GM21367 (cell line): ENCODE results near the gene SORCS2.

Experiments used
- ATAC-seq: cut with Tn5 transposase; IDR thresholded peaks from one replicate; pipeline ENCODE4 v1.9.1; 2021; ENCODE audit not compliant: unreplicated experiment

The SORCS2 gene

GRCh38 chr4:7487502-7487901, 295.2 kb downstream of the SORCS2 start:
- ATAC-seq, result no peak

DNA sequence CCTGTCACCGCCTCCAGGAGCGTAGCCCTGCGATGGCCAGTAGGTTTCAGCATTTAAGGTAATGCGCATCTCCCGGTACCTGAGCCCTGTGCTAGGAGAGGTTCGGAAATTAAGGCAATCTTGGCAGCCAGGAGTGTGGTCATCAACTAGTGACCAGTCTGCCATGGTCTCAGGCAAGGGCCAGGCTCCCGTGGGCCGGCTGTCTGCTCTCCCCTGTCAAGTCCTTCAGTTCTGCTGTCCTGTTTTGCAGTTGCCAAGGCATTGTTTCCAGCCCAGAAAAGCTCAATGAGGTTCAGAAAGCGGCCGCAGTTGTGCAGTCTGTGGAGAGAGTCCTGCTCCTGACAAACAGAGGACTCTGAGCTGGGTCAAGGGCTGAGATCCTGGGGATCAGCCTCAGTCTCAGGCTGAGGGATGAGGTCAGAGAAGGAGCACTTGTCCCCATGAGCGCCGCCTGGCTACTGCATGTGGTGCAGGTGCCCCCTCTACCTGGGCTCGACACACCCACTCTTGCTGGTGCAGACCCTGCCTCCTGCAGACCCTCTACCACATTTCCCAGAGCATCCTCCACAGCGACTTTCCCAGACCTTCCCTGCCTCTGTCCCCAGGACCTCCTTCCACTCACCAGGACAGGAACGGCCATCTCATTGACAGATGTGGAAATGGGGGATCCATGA, 295.8 kb downstream of the SORCS2 start:
- no peak for ATAC-seq

GRCh38 chr4:7491915-7492314, 299.6 kb downstream of the SORCS2 start:
- no peak for ATAC-seq

GRCh38 chr4:7498446-7499200, 306.3 kb downstream of the SORCS2 start:
- ATAC-seq, result no peak

- no peak for ATAC-seq
Measured at GRCh38 chr4:7499661-7500060, 307.3 kb downstream of the SORCS2 start.

GRCh38 chr4:7500404-7500803, 308.1 kb downstream of the SORCS2 start:
- ATAC-seq, result no peak

DNA sequence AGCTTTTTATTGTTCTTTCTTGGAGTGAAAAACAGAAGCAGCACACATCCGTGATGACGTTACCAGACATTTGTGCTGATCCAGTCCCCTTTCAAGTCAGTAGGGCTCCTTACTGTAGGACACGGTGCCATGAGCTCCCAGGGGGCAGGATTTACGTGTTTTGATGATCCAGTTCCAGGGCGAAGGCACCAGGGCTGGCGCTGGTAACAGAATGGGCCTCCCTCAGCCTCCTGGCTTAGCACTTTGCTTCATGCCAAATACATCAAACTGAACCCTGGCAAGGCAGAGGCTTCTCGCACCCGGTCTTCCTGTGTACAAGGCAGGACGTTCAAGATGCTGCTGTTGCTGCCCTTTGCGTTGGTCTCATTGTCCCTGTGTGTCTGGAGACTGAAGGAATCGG, 309.0 kb downstream of the SORCS2 start:
- no peak for ATAC-seq

DNA sequence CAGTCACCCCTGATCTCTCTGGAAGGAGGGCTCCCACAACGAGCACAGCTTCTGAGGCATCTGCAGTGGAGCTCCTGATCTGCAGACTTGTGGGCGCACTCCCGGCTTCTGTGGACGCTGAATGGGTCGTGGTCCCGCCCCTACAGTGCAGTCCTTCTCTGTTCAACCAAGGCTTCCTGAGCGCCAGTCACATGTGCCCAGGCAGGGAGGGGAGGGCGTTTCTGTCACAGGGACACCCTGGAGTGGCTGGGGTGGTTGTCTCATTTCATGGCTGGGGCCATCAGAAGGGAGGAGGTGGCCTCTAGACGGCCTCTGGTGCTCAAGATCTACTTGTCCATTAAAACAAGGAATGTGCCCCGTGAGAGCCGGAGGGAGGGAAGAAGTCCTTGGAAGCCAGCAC, 309.5 kb downstream of the SORCS2 start:
- no peak for ATAC-seq

- no peak for ATAC-seq
Measured at GRCh38 chr4:7503559-7504249, 311.4 kb downstream of the SORCS2 start.

GRCh38 chr4:7505116-7505900, 313.0 kb downstream of the SORCS2 start:
- no peak for ATAC-seq

DNA sequence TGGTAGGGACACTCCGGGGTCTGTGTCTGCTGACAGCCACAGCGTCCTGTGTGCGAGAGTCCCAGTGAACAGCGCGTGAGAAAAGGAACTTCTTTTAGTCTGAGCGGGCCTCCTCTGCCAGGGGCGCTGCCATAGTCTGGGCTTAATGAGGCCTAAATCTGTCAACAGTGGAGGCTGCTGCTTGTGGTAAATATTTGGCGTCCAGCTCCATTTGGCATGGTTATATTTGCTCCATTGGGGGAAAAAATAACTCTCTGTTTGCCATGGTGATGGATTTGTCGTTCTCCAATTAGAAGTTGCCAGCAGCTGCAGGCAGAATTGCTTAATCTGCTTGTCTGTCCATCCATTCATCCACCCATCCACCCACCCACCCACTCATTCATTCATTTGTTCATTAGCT, 313.8 kb downstream of the SORCS2 start:
- no peak for ATAC-seq

- ATAC-seq, result no peak
Measured at GRCh38 chr4:7506572-7506971, 314.2 kb downstream of the SORCS2 start.

GRCh38 chr4:7507381-7507780, 315.0 kb downstream of the SORCS2 start:
- no peak for ATAC-seq

GRCh38 chr4:7510066-7510465, 317.7 kb downstream of the SORCS2 start:
- ATAC-seq, result no peak

- no peak for ATAC-seq
Measured at GRCh38 chr4:7510538-7510937, 318.2 kb downstream of the SORCS2 start.

DNA sequence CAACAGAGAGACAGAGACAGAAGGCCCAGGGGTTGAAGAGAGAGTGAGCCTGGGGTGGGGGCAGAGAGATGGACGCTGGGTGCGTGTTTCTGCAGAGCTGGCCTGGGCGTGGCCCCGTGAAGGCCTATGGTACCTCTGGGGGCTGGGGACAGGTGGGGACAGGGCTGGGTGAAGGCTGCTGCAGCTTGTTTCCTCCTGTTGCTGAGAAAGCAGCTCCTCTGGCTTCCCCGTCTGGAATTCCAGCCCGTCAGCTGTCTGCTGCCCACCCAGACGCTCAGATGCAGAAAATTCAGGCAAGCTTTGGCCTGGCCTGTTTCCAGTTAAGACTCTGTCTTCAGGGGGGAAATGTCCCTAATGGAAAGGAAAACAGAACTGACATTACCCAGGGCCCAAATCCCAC, 319.2 kb downstream of the SORCS2 start:
- no peak for ATAC-seq

DNA sequence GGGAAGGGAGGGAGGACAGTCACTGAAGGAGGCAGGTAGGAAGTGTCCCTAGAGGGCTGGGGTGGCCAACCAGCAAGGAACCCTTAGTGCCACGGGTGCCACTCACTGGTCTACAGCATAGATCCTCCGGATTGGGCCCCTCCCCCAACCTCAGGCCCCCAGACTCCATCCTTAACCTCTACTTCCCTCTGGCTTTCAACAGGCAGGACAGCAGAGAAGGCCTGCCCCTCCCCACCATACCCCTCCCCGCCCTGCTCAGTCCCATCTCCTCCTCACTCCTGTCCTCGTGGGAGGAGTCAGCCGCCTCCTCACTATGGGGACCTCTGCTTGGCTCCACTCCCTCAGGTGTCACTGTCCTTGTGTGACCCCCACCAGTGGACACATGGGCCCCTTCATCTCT, 320.1 kb downstream of the SORCS2 start:
- no peak for ATAC-seq

DNA sequence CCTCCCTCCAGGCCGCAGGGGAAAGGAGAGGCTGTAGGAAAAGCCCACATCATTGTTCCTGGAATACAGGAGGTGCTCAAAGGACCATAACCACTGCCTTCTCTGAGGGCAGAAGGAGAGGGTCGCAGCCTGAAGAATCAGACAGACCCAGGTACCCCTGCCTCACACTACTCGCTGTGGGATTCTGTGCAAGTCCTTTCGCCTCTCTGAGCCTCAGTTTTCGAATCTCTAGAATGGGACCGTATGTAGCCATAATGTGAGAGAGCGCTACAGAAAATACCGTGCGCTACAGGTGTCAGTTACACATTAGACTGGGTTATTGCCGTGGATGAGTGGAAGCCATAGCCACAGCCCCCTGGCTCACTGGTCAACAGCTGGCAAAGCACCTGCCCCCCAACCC, 320.6 kb downstream of the SORCS2 start:
- no peak for ATAC-seq

DNA sequence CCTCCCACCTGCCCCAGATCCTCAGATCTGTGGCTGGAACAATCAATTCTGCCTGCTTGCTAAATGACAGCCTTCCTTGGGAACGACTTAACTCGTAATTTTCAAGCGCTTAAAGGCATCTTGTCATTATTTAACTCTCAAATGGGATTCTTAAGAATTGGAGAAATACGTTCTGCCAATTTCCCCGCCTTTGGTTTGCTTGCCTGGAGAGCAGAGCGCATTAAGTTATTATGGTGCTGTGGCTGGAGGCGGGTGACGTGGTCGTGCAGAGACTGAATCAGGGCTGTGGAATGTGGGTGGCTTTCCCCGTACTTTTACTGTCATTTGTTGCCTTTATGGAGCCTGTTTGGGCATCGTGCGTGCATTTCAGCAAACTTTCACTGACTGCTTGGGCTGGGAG, 321.3 kb downstream of the SORCS2 start:
- no peak for ATAC-seq

DNA sequence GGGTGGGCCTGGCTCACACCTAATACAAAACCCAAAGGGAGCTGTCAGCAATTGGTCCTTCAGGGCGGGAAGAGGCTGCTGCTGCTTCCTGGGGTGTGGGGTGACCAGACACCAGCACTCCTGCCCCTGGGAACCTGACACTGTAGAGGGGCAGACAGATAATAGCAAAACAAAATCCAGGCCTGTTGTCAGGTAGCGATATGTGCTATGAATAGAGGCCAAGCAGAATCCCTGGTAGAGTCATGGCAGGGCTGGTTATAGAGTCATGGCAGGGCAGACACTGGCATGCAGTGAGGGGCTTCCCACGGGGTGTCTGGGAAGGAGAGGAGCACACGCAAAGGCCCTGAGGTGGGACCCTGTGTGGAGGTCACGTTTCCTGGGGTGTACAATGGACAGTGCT, 321.9 kb downstream of the SORCS2 start:
- ATAC-seq, result no peak

DNA sequence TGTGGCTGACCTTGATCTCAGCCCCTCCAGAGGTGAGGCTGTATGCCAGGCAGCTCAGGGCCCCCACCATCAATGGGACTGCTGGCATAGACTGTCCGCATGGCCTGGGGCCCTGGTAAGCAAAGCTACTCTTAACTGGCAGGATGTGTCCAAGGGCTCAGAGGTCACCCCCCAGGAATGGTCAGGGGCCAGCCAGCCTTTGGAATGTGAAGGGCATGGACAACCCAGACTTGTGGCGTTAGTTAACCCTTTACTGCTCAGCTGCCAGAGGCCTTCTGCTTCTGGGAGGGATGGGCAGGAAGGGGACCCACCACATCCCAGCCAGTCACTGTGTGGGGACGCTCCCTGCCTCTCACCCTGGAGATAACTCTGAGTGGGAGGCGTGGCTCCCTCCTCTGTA, 322.5 kb downstream of the SORCS2 start:
- no peak for ATAC-seq
